ENCODE data around the gene BCAR3. TPM values are rescaled to one million over a fixed set of nuclear protein-coding genes. Genes with fewer than 3 reads are reported as not detected.

BCAR3 gene
- total RNA-seq, 1 experiment from 2014 or later: 15.6 TPM

GRCh38 chr1:93578433-93578830 lies 103.2 kb downstream of the BCAR3 start:
- no TSS peak for BruUV-seq (replicated peaks)
- Mint-ChIP-seq H3K4me3 (ENCODE audit: low read depth, unreplicated experiment) (no peak overlapping the region), H3K36me3 (ENCODE audit: insufficient read depth, unreplicated experiment) (peaks cover 63% of the 10 kb centered on the region), H3K27ac (ENCODE audit: unreplicated experiment) (peak overlapping the region; percentile 33), H3K9me3 (ENCODE audit: low read depth, unreplicated experiment) (no peaks in the 10 kb centered on the region), H3K4me1 (ENCODE audit: low read depth, unreplicated experiment) (peaks cover 41% of the 10 kb centered on the region), H3K27me3 (ENCODE audit: unreplicated experiment) (no peaks in the 10 kb centered on the region)
- intact Hi-C loops (cut with micrococcal nuclease; ENCODE audit: unreplicated experiment): no loop called here
- TF ChIP-seq, protein P1, sequence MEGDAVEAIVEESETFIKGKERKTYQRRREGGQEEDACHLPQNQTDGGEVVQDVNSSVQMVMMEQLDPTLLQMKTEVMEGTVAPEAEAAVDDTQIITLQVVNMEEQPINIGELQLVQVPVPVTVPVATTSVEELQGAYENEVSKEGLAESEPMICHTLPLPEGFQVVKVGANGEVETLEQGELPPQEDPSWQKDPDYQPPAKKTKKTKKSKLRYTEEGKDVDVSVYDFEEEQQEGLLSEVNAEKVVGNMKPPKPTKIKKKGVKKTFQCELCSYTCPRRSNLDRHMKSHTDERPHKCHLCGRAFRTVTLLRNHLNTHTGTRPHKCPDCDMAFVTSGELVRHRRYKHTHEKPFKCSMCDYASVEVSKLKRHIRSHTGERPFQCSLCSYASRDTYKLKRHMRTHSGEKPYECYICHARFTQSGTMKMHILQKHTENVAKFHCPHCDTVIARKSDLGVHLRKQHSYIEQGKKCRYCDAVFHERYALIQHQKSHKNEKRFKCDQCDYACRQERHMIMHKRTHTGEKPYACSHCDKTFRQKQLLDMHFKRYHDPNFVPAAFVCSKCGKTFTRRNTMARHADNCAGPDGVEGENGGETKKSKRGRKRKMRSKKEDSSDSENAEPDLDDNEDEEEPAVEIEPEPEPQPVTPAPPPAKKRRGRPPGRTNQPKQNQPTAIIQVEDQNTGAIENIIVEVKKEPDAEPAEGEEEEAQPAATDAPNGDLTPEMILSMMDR (IDR thresholded peaks at IDR 0.05; ENCODE audit: unreplicated experiment): no peak
- CTCF ChIA-PET: interaction anchor here (0.9 to 1.4 kb wide), 2 partner anchors 14 to 131 kb away, joined by 6 to 7 read pairs; no protein-coding TSS in a partner anchor
- no peak for DNase-seq

GRCh38 chr1:93577536-93578432 lies 103.9 kb downstream of the BCAR3 start:
- Mint-ChIP-seq H3K4me1 (ENCODE audit: low read depth, unreplicated experiment) (peaks cover 35% of the 10 kb centered on the region), H3K27ac (ENCODE audit: unreplicated experiment) (peak overlapping the region; percentile 33), H3K4me3 (ENCODE audit: low read depth, unreplicated experiment) (no peak overlapping the region), H3K36me3 (ENCODE audit: insufficient read depth, unreplicated experiment) (peaks cover 59% of the 10 kb centered on the region), H3K9me3 (ENCODE audit: low read depth, unreplicated experiment) (no peaks in the 10 kb centered on the region), H3K27me3 (ENCODE audit: unreplicated experiment) (no peaks in the 10 kb centered on the region)
- no peak for DNase-seq
- no TSS peak for BruUV-seq (replicated peaks)
- CTCF ChIA-PET: no interaction called here
- TF ChIP-seq, protein P1 (IDR thresholded peaks at IDR 0.05; ENCODE audit: unreplicated experiment): no peak
- intact Hi-C loops (cut with micrococcal nuclease; ENCODE audit: unreplicated experiment): no loop called here

- CTCF ChIA-PET: no interaction called here
- Mint-ChIP-seq H3K36me3 (ENCODE audit: insufficient read depth, unreplicated experiment) (peaks cover 65% of the 10 kb centered on the region), H3K27ac (ENCODE audit: unreplicated experiment) (no peak overlapping the region), H3K4me3 (ENCODE audit: low read depth, unreplicated experiment) (no peak overlapping the region), H3K27me3 (ENCODE audit: unreplicated experiment) (no peaks in the 10 kb centered on the region), H3K4me1 (ENCODE audit: low read depth, unreplicated experiment) (peaks cover 33% of the 10 kb centered on the region), H3K9me3 (ENCODE audit: low read depth, unreplicated experiment) (no peaks in the 10 kb centered on the region)
- DNase-seq: no peak
- BruUV-seq (replicated peaks): no TSS peak
- intact Hi-C loops (cut with micrococcal nuclease; ENCODE audit: unreplicated experiment): no loop called here
- TF ChIP-seq, protein P1 (IDR thresholded peaks at IDR 0.05; ENCODE audit: unreplicated experiment): no peak
Measured at GRCh38 chr1:93576746-93577145, 104.9 kb downstream of the BCAR3 start.

GRCh38 chr1:93576346-93576745 lies 105.3 kb downstream of the BCAR3 start:
- intact Hi-C loops (cut with micrococcal nuclease; ENCODE audit: unreplicated experiment): no loop called here
- BruUV-seq (replicated peaks): no TSS peak
- no peaks in the 10 kb centered on the region for H3K9me3 Mint-ChIP-seq (ENCODE audit: low read depth, unreplicated experiment)
- H3K27me3 Mint-ChIP-seq (ENCODE audit: unreplicated experiment): no peaks in the 10 kb centered on the region
- TF ChIP-seq, protein P1 (IDR thresholded peaks at IDR 0.05; ENCODE audit: unreplicated experiment): no peak
- peaks cover 33% of the 10 kb centered on the region for H3K4me1 Mint-ChIP-seq (ENCODE audit: low read depth, unreplicated experiment)
- no peak overlapping the region for H3K4me3 Mint-ChIP-seq (ENCODE audit: low read depth, unreplicated experiment)
- CTCF ChIA-PET: no interaction called here
- no peak overlapping the region for H3K27ac Mint-ChIP-seq (ENCODE audit: unreplicated experiment)
- peaks cover 65% of the 10 kb centered on the region for H3K36me3 Mint-ChIP-seq (ENCODE audit: insufficient read depth, unreplicated experiment)
- no peak for DNase-seq
